ENCODE results near the gene ALX4. TPM values are rescaled to one million over a fixed set of nuclear protein-coding genes. Genes with fewer than 3 reads are reported as not detected.

Gene ALX4
- total RNA-seq, 1 experiment from 2014 or later: not detected

DNA sequence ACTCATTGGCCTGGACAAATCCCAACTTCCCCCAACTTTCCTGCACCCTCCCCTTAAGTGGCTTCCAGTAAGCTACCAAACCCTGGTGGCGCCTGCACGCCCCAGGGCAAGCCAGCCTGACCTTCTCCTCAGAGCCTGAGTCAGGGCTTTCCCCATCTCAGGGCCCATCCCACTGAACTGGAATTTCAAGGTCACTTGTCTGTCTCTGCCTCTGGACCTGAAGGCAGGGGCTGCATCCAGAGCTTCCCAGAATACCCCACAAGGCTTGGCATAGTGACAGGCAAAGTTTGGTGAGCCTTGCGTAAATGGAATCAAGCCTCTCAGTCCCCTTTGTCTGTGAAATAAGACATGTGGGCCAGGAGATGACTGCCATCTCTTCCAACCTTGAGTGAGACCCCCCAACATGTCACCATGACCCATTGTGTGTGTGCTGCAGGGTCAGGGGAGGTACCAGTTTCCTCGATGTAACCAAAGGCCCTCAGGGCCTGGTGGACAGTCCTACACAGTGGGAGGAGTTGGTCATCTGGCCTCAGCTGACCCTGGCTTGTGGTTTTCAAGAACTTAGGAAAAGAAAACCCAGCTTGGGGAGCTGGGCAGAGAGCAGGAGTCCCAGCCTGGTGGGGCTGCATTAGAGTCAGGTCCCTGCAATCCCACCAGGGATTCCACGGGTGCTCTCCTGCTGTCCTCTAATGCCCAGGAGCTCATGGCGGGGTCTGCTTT, 8.9 kb downstream of the ALX4 start:
- DNase-seq (ENCODE audit: low spot score): no peak

DNA sequence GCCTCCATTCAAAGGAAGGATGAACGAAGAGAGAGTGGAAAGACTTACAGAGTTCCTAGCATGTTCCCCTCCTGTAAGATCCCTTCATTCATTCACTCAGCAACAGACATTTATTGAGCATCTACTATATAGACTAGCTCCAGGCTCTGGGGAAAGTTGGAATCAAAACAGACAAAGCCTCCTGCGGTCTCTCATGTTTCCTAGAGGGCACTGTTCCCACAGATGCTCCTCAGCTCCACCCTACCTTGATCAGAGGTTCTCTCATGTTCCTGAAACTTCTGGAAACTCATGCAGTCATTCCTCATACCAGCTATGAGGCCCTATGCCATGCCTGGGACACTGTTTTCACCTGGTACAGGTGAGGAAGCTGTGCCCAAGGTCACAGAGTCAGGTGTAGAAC, 11.1 kb downstream of the ALX4 start:
- DNase-seq (ENCODE audit: low spot score): peak; percentile 16

DNA sequence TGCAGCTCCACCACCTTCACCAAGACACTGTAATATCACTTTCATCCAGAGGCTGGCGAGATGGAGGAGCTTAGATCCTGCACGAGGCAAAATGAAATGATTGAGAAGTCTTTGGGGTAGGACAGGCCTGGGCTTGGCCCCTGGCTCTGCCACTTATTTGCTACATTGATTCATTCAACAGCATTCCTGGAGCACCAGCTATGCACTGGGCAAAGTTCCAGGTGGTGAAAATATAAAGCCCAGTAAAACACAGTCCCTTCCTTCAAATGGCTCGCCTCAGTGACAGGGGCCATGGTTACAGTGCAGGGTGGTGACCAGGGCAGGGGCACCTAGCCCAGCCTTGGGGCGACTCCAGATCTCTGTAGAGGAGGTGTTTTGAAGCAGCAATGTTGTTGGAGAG, 19.7 kb downstream of the ALX4 start:
- no peak for DNase-seq (ENCODE audit: low spot score)

DNA sequence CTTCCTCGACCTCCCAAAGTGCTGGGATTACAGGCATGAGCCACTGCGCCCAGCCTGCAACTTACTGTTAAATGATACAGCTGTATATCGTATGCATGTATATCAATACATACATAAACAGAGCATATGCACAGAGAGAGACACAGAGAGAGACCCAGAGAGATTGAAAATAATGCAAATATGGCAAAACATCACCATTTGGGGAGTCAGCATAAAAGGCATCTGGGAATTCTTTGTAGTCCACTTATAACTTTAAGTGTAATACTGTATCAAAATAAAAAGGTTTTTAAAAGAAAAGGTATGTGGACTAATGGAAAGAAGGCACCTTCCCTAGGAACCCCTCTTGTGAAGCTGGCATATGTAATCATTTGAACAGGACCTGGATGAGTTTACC, 21.8 kb downstream of the ALX4 start:
- DNase-seq (ENCODE audit: low spot score): no peak

DNA sequence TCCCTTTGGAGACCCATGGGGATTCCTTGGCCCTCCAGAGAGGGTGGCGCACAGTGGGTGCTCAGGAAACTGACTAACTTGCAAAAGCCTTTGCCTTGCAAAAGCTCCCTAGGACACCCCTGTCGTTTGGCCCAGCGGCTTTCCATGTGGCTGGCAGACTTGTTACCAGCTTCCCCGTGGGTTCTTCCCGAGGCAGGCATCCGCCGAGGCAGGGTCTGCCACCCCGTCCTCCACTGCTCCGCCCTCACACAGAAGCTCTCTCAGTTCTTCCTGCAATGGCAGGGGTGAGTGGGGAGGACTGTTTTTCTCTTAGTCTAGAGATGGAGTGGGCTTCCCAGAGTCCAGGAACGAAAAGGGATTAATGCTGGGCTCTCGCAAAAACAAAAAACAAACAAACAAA, 23.0 kb downstream of the ALX4 start:
- DNase-seq (ENCODE audit: low spot score): no peak

DNA sequence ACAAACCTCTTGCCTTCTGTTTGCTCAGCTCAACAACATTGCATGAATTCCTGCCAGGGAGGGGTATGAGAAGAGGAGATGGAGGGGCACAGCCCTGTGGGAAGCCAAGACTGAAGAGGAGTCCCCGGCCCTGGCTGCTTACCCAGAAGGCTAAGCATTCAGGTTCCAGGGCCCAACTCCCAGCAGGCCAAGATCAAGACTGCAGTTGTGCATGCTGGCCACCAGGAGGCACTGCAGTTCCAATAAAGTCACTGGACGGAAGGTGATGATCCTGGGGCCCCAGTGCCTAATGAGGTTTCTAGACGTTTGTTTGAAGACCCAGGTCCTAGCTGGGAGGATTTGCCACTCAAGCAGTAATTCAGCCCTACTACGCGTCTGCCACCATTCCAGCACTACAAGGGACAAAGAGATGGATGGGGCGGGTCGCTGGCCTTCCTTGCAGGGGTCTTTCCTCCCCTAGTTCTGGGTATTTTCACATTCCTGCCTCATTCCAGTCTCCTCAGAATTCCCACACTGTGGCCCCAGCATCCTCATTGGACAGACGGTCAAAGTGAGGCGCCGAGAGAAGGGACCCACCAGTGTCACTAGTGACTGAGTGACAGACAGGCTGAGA, 23.6 kb downstream of the ALX4 start:
- DNase-seq (ENCODE audit: low spot score): peak; percentile 68

DNA sequence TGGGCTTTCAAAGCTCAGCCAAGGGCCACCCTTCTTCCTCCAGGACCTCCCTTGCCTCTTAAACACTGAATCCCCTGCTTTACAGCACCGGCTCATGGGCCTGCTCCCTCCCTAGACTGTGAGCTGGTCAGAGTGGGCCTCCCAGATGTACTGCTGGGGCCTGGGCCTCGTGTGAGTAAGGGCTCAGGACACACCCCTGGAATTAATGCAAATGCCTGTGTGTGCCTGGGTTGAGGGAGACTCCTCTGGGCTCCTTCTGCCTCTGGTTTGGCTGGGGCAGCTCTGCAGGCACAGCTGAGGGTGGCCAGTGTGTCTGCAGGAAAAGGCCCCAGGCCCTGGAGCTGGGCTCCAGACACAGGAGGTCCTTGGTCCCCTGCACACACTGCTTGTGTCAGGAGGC, 24.2 kb downstream of the ALX4 start:
- no peak for DNase-seq (ENCODE audit: low spot score)

DNA sequence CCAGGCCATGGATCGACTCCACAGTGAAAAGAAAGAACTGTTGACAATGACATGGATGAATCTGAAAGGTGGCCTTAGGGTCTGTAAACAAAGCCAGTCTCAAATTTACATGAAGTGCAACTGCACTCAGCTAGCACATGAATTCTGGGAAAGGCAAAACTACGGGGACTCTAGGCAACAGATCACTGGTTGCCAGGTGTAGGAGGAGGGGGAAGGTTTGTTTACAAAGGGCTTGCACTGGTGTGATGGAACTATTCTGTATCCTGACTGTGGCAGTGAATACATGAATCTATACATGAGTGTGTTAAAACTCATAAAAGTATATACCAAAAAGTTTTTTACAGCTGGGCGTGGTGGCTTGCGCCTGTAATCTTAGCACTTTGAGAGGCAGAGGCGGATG, 27.3 kb downstream of the ALX4 start:
- DNase-seq (ENCODE audit: low spot score): no peak

DNA sequence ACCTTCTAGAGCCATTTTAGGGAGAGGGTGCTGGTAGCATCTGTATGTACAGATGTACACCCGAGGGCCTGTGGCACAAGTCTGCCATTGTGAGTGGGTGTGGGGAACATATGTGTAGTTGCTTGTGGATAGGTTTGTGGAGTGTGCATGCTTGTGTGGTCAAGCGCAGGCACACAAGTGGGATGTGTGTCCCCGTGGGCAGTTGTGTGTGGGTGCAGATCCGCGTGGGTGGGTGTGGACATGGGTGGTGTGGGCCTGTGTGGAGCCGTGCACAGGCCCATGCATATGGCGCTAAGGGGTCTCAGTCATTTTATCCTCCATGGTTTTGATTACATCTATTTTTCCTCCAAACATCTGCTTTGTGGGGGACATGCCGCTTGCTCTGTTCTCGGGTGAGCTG, 28.8 kb downstream of the ALX4 start:
- DNase-seq (ENCODE audit: low spot score): no peak

DNA sequence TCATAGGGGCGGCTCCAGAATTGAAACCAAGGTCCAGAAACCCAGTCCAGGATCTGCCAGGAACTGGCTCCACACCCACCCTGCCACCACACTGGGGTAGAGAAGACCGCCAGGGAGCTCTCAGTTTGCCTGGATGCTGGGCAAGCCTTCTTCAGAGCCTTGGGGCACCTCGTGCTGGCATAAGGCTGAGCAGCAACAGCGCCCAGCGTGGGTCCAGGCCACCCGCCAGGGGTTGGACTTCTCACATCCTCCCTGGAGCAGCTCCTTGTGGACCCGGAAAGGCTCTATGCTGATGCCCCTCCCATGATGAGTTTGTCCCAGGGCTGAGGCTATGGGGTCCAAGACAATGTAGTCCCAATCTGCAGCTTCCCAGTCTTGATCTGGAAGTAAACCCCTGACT, 29.7 kb downstream of the ALX4 start:
- DNase-seq (ENCODE audit: low spot score): no peak

DNA sequence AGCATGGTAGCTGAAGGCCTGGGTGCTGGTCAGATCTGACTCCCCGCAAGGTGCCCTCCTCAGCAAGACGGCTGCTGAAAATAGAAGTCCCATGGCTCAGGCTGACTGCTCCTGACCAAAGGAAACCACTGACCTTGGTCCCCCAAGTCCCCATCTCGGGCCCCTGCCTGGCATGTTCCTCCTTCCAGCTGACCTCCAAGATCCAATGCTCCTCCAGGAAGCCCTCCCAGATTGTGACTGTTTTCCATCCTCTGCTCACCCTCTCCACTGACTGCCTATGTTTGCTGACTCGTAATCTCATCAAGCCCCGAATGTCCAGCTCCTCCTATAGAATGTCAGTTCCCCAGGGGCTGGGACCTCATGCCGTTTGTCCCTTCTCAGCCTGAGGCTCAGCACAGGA, 30.5 kb downstream of the ALX4 start:
- DNase-seq (ENCODE audit: low spot score): no peak

DNA sequence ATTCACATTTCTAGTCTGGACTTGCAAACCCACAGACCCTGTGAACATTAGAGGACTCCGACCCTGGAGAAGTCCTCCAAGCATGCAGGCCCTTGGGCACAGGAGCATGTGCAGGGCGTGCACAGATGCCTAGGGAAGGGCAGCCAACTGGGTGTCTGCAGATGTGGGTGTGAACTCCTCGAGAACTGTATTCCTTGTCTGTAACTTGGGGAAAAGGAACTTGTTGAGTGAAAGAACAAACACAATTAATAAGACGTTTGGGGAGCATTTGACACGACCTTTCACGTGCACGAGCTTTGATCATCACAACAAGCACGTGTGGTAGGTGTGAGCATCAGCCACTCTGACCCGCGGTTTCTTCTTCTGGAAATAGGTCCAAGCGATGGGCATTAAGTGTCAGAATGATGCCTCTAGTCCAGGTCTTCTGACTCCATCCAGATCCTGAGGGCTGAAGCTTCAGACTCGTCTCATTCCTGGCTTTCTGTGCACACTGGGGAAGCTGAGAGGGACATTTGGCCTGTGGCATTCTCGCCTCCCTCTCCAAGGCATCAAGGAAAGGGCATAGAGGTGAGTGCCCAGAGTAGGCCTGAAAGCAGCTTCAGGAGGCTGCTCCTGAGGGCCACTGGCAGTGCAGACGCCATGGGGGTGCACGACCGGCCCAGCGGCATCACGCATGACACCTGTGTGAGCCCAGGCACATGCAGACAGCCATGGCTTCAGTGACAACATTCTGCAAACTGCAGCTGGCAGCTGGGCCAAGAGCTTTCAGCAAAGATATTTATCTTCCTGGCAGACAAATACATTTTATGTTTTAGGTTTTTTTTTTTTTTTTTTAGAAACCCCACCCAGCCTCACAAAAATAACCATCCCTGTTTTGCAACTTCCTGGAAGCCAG, 32.5 kb downstream of the ALX4 start:
- no peak for DNase-seq (ENCODE audit: low spot score)

DNA sequence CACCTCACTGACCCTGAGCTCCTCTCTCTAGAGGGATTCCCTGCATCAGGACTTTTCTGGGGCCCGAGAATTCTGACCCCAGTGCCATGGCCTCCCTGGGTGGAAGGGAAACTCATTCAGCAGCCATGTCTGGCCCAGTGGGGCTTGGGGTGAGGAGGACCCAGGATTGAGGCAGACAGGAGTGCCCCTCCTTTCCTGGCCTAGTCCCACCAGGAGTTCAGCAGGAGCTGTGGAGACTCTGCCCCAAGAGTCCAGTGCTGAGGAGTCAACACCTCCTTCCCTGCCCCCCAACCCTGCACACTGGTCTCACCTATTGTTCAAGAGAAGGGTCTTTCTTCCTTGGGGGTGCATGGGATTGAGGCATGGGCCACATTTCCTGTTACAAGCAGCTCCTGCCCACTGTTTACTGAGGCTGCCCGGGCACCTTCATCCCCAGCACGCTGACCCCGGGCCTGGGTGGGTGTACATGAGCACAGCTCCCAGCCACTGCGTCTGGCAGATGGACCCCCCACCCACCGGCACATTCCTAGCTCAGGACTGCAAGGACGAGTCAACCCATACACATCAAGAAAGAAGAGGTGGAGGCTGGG, 33.9 kb downstream of the ALX4 start:
- DNase-seq (ENCODE audit: low spot score): no peak

DNA sequence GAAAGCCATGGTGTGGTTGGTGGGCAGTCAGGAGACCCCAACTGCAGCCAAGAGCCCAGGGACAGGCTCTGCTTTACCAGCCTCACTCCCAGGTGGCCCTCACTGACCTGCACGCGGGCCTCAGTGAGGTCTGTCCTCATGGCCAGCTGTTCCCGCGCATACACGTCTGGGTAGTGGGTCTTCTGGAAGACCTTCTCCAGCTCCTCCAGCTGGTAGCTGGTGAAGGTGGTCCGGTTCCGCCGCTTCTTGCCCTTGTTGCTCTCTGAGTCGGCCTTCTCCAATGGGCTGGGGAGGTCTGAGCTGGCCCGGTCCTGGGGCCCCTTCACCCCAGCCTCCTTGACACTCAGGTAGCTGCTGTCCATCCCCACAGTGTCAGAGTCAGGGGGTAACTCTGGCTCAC, 34.7 kb downstream of the ALX4 start:
- no peak for DNase-seq (ENCODE audit: low spot score)

DNA sequence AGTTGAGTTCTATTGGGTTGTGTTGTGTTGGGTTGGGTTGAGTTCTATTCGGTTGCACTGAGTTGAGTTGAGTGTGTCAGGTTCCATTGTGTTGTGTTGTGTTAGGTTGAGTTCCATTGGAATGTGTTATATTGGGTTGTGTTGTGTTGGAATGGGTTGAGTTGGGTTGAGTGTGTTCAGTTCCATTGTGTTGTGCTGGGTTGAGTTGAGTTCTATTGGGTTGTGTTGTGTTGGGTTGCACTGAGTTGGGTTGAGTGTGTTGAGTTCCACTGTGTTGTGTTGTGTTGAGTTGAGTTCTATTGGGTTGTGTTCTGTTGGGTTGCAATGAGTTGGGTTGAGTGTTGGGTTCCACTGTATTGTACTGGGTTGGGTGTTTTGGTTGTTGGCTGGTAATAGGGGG, 35.5 kb downstream of the ALX4 start:
- no peak for DNase-seq (ENCODE audit: low spot score)

DNA sequence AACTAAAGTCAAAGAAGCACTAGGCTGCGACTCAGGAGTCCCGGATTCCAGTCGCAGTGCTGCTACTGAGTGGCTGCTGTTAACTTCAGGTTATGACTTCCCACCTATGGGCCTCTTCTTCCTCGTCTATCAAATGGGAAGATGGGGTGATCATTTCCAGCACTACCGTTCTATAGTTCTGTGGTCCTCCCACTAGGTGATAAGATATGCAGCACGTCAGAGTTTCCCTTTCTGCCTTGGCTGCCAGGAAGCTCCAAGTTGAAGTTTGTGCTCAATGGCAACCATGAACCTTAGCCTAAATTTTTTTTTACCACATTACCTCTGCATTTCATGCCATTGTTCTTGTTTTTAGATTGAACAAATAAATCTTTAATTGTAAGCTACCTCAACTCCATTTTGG, 38.7 kb downstream of the ALX4 start:
- DNase-seq (ENCODE audit: low spot score): no peak

DNA sequence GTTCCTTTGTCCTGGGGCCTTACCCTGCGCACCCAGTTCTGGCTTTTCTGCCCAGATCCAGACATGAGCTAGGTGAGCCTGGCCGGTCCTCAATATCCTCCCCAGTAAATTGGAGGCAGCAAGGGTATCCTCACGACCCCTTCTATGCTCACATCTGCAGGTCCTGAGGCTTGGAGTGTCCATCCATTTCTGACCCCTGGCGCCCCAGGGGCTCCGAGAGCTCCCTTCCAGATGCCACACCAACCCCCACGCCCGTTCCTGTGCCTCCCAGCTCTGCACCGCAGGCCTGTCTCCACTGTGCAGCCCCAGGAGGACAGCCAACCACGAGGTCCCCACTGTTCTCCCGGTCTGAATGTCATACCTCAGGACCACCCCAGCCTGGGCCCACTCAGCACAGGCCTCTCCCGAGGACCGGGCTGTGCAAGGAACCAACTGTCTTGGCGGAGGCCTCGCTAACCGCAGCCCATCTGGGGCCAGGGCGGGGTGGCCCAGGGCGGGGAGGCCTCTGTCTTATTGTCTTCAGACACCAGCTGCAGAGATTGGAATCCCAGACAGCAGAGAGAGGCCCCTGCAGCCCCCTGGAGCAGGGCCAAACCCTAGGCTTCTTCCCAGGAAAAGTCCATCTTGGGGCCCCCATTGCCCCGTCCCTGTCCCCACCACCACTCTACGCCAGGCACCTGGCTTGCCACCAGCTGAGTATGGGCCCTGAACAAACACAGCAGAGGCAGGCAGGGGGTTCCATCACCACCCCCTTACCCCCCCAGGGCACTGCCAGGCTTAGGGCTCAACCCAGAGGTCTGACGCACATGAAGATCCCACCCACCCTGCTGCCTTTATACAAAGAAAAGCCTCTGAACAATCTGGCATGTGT, 39.3 kb downstream of the ALX4 start:
- no peak for DNase-seq (ENCODE audit: low spot score)

DNA sequence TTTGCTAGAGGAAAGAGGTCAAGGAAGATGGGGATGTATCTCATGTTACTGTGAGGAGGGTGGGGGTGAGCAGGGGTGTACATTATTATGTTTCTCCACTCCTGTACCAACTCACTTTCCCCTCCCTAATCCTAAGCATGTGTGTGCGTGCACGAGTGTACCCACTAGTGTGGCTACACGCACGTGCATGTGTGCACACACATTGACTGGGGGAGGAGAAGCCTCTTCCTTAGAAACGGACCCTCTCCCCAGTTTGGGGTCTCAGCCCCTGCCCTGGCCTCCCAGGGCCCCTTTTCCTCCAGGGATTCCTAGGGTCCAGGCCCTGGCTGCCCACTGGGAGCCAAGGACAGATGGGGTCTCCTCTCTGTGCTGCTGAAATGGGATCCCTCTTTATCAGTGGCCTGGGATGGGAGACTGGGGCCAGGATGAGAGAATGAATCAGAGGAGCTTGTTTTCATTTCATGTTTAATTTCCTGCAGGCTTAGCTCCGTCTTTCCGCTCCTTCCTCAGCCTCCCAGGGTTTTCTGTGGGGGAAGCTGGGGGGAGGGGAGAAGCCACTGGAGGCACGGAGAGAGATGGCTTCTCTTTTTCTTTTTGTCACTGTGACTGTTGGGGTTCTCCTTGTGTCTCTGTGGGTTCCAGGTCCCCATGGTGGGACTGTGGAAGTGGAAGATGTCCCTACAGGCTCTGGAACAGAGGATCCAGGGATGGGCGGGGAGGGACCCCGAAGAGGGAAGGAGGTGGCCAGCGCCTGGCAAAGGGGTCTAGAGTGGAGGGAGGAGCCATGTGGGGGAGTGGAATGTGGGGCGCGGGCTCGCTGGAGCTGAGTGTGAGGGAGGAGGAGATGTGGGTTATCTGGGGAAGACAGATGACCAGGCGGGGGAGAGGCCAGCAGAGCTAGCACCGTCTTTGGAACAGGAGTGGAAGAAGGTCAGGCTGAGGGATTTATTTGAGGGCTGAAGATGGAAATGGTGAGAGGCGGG, 40.3 kb downstream of the ALX4 start:
- DNase-seq (ENCODE audit: low spot score): no peak

DNA sequence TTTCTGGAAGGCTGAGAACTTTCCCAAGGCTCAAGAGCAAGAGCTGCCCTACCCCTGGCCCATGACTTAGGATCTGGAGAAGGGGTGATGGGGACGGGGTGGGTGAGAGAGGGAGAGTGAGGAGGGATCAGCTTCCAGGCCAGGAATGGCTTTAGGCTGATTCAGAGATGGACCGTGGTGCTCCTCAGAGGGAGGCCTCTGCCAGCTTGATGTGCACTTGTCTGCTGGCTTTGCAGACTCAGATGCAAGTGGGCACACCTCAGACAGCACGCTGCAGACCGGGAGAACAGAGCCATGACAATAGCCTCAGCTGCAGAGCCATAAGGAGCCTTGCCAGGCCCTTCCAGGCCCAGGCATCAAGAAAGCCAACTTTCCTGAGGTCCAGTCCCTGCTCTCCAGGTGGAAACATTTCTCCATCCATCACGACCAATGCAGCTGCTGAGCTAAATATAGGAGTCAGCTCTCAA, 41.3 kb downstream of the ALX4 start:
- DNase-seq (ENCODE audit: low spot score): no peak
